HepG2 (cell line): ENCODE measurements around the gene OTOG. TPM values are rescaled to one million over a fixed set of nuclear protein-coding genes. Genes with fewer than 3 reads are reported as not detected.

ENCODE experiments used
- ATAC-seq: fragments of 200-7000 bp; cut with Tn5 transposase; 3 replicates; pipeline ENCODE4 v1.9.1; 2020; ENCODE audit warnings: mild to moderate bottlenecking, moderate library complexity
- BruUV-seq: library from RNA; stranded (reverse); fragments of 400-500 nt; replicated peaks from 2 replicates; lab custom pipeline; 2021; lab: Mats Ljungman, UMichigan
- CTCF ChIA-PET: fragments of 300-600 bp; formaldehyde crosslinking; extraction: SDS; loops from one replicate; lab custom pipeline; 2021; ENCODE audit warnings: low total read pairs, inconsistent platforms, low intra/inter-chr PET ratio; lab: Yijun Ruan, JAX
- POLR2A ChIA-PET: fragments of 350-600 bp; sonication (Branson Sonifier 250); formaldehyde crosslinking; loops from one replicate; lab custom pipeline; 2020; ENCODE audit warnings: antibody characterized with exemption, inconsistent platforms; lab: Yijun Ruan, JAX
- DNase-seq: peaks from one replicate; pipeline ENCODE4 v3.0.0-alpha.2; 2015; ENCODE audit warnings: low spot score
- FAIRE-seq: peaks from 3 replicates; lab custom pipeline; 2011; peaks lifted over from hg19 to GRCh38; lab: Jason Lieb, UNC
- H2AFZ ChIP-seq: one replicate; pipeline ENCODE4 v1.6.1; 2011; ENCODE audit warnings: low read length, inconsistent platforms
- H3K27ac ChIP-seq: fragments of 300-600 bp; 3 replicates; pipeline ENCODE4 v1.8.0; 2011; ENCODE audit warnings: mixed run types, mild to moderate bottlenecking, mixed read lengths, low read length, inconsistent platforms; ENCODE audit not compliant: insufficient read depth; ENCODE audit errors: extremely low read length
- H3K27me3 ChIP-seq, 2 experiments: fragments of 200-600 bp in 1 of 2; 2 replicates in 1 of 2; 3 replicates in 1 of 2; pipeline versions ENCODE4 v1.6.0 to v1.8.0; 2011; ENCODE audit warnings: low read length in 2 of 2, mild to moderate bottlenecking in 2 of 2, moderate library complexity in 2 of 2, inconsistent platforms in 1 of 2; ENCODE audit not compliant: insufficient read depth in 2 of 2, control insufficient read depth in 1 of 2
- H3K36me3 ChIP-seq, 2 experiments: fragments of 200-600 bp in 1 of 2; replicated peaks in 1 of 2; 2 replicates in 1 of 2; 3 replicates in 1 of 2; pipeline versions ENCODE4 v1.5.1 to v1.8.0; 2011; ENCODE audit warnings: low read length in 2 of 2, inconsistent platforms in 1 of 2; ENCODE audit not compliant: insufficient read depth in 2 of 2, control insufficient read depth in 1 of 2
- H3K4me1 ChIP-seq: 2 replicates; pipeline ENCODE4 v1.5.1; 2012; ENCODE audit warnings: low read length, inconsistent platforms; ENCODE audit not compliant: insufficient read depth
- H3K4me2 ChIP-seq: 2 replicates; pipeline ENCODE4 v1.6.0; 2011; ENCODE audit warnings: low read depth, low read length, inconsistent platforms
- H3K4me3 ChIP-seq, 3 experiments: fragments of 200-600 bp in 1 of 3; sonication (generic), shearing (Covaris generic) in 1 of 3; replicated peaks in 1 of 3; 2 replicates each; pipeline ENCODE4 v1.5.1; 2011 to 2016; ENCODE audit warnings: low read length in 3 of 3, inconsistent platforms in 2 of 3, low read depth in 2 of 3, mild to moderate bottlenecking in 2 of 3, control low read depth in 1 of 3, mixed read lengths in 1 of 3; ENCODE audit not compliant: insufficient read depth in 1 of 3
- H3K79me2 ChIP-seq: one replicate; pipeline ENCODE4 v1.6.1; 2011; ENCODE audit warnings: low read length, inconsistent platforms; ENCODE audit not compliant: insufficient read depth
- H3K9ac ChIP-seq: 2 replicates; pipeline ENCODE4 v1.6.0; 2011; ENCODE audit warnings: mild to moderate bottlenecking, low read depth, low read length, inconsistent platforms; ENCODE audit not compliant: insufficient read depth
- H3K9me3 ChIP-seq: 2 replicates; pipeline ENCODE4 v1.5.1; 2012; ENCODE audit warnings: mild to moderate bottlenecking, low read length
- H4K20me1 ChIP-seq: 2 replicates; pipeline ENCODE4 v1.6.0; 2011; ENCODE audit warnings: inconsistent platforms, mild to moderate bottlenecking, low read length, moderate library complexity; ENCODE audit not compliant: insufficient read depth
- CHCHD3 ChIP-seq: sonication (generic); formaldehyde crosslinking; IDR thresholded peaks from 2 replicates; pipeline ENCODE4 v1.8.0; 2022; ENCODE audit warnings: mild to moderate bottlenecking, missing genetic modification reagents, moderate library complexity
- SALL2 ChIP-seq: sonication (generic); formaldehyde crosslinking; IDR thresholded peaks from 2 replicates; pipeline ENCODE4 v1.8.1; 2023; ENCODE audit warnings: mild to moderate bottlenecking, missing genetic modification reagents, inconsistent platforms
- ZC3H13 ChIP-seq: sonication (generic); formaldehyde crosslinking; IDR thresholded peaks from 2 replicates; pipeline ENCODE4 v1.8.1; 2023; ENCODE audit warnings: mild to moderate bottlenecking, missing genetic modification reagents, moderate library complexity
- ZNF33B ChIP-seq: sonication (generic); formaldehyde crosslinking; IDR thresholded peaks from 2 replicates; pipeline ENCODE4 v1.5.1; 2020; ENCODE audit warnings: mild to moderate bottlenecking, missing genetic modification reagents
- ZNF496 ChIP-seq: sonication (generic); formaldehyde crosslinking; IDR thresholded peaks from 2 replicates; pipeline ENCODE4 v1.8.1; 2023; ENCODE audit warnings: mild to moderate bottlenecking, moderate library complexity, missing genetic modification reagents; ENCODE audit not compliant: insufficient replicate concordance
- ZNF510 ChIP-seq: sonication (generic); formaldehyde crosslinking; IDR thresholded peaks from 2 replicates; pipeline ENCODE4 v1.4.0; 2020; ENCODE audit warnings: low read depth, mild to moderate bottlenecking, missing genetic modification reagents
- ZNF577 ChIP-seq: sonication (generic); formaldehyde crosslinking; IDR thresholded peaks from 2 replicates; pipeline ENCODE4 v1.4.0; 2020; ENCODE audit warnings: mild to moderate bottlenecking, low read depth, missing genetic modification reagents, borderline replicate concordance
- ZNF816 ChIP-seq: sonication (generic); formaldehyde crosslinking; IDR thresholded peaks from 2 replicates; pipeline ENCODE4 v1.8.0; 2022; ENCODE audit warnings: missing genetic modification reagents, mild to moderate bottlenecking, borderline replicate concordance
- ZSCAN31 ChIP-seq: sonication (generic); formaldehyde crosslinking; IDR thresholded peaks from 2 replicates; pipeline ENCODE4 v1.5.0; 2020; ENCODE audit warnings: low read depth, mild to moderate bottlenecking, missing genetic modification reagents
- WGBS: methylation state at CpG from one replicate; pipeline ENCODE4 v1.1.6; 2017; ENCODE audit warnings: low lambda C conversion rate; 5-methylcytosine and 5-hydroxymethylcytosine counted together
- in situ Hi-C: cut with HindIII; loops from 2 replicates; pipeline ENCODE4 v1.10.0; 2017; ENCODE audit warnings: low pct_unique_long_range_greater_than_20kb; ENCODE audit not compliant: extremely low pct_ligation_motif_present
- intact Hi-C: fragments of 100-400 bp; cut with micrococcal nuclease; formaldehyde crosslinking; loops from one replicate; pipeline ENCODE4 v1.10.0; 2022; ENCODE audit not compliant: unreplicated experiment
- polyA plus RNA-seq, 8 experiments: library from polyadenylated mRNA; depleted of rRNA in 3 of 8; stranded (reverse) in 7 of 8; unstranded in 1 of 8; fragments of >200 nt; fragmentation: Illumina TruSeq in 4 of 8; extraction: Trizol in 4 of 8; gene quantifications; 2 replicates each; pipeline versions ENCODE4 v1.2.1 to v1.2.3, GENCODE V29; 2011 to 2016; ENCODE audit warnings: low read depth in 4 of 8, missing spikeins in 1 of 8, mixed read lengths in 1 of 8; ENCODE audit not compliant: insufficient read depth in 1 of 8
- total RNA-seq, 5 experiments: library from RNA; depleted of rRNA; stranded (reverse); fragments of >200 nt; fragmentation: Illumina TruSeq; extraction: Trizol; gene quantifications; 2 replicates each; pipeline ENCODE4 v1.2.3, GENCODE V29; 2016; ENCODE audit warnings: low read depth in 1 of 5
- TF ChIP-seq, protein P1 (sequence below): sonication (generic); formaldehyde crosslinking; IDR thresholded peaks from 2 replicates; pipeline ENCODE4 v1.5.1; 2020; ENCODE audit warnings: mild to moderate bottlenecking, missing genetic modification reagents, borderline replicate concordance

OTOG gene
- total and polyA plus RNA-seq, 2 of the 13 experiments (the other 11 are each of a cell fraction or from before 2014, with no cell fraction given), result not detected

DNA sequence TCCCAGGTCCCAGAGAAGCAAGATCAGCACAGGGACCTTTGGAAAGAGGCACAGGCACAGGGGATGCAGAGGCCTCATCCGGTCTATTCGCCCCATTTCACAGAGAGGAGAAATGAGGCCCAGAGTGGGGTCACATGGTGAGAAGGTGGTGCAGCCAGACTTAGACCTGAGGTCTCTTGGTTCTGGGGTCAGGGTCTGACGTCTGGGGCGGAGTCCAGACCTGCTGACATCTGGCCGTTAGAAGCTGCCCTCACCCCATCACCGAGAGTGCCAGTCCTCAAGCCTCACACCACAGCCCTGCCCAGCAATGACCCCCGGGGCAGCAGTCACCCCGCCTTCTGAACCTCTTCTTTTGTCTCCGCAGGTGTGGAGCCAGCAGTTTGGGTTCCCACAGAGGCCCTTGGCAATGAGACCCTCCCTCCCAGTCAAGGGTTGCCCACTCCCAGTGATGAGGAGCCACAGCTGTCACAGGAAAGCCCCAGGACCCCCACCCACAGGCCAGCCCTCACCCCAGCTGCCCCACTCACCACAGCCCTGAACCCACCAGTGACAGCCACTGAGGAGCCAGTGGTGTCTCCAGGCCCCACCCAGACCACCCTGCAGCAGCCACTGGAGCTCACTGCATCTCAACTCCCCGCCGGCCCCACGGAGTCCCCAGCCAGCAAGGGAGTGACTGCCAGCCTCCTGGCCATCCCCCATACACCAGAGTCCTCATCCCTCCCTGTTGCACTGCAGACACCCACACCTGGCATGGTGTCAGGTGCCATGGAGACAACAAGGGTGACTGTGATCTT, 62.4 kb downstream of the OTOG start:
- Histone ChIP-seq H3K27me3 (peaks cover 7 to 43% of the 10 kb centered on the region in 2 experiments; a peak in 4 of 5 replicates), H3K4me3 (no peak overlapping the region), H3K27ac (no peak overlapping the region), H4K20me1 (no peaks in the 10 kb centered on the region), H2AFZ (no peak overlapping the region), H3K36me3 (no peaks in the 10 kb centered on the region), H3K9me3 (no peaks in the 10 kb centered on the region), H3K4me1 (no peaks in the 10 kb centered on the region), H3K79me2 (no peaks in the 10 kb centered on the region), H3K9ac (no peak overlapping the region), H3K4me2 (no peak overlapping the region)
- DNase-seq (no peak), ATAC-seq (no peak), FAIRE-seq (no peak)
- no TSS peak for BruUV-seq
- TF ChIP-seq ZC3H13 (CRISPR knock-in tag) (no peak), SALL2 (CRISPR knock-in tag) (no peak), ZSCAN31 (CRISPR knock-in tag) (no peak), ZNF816 (no peak), ZNF510 (CRISPR knock-in tag) (no peak), ZNF496 (CRISPR knock-in tag) (no peak), ZNF577 (CRISPR knock-in tag) (no peak), ZNF33B (CRISPR knock-in tag) (no peak), CHCHD3 (CRISPR knock-in tag) (no peak)
- TF ChIP-seq, protein P1, sequence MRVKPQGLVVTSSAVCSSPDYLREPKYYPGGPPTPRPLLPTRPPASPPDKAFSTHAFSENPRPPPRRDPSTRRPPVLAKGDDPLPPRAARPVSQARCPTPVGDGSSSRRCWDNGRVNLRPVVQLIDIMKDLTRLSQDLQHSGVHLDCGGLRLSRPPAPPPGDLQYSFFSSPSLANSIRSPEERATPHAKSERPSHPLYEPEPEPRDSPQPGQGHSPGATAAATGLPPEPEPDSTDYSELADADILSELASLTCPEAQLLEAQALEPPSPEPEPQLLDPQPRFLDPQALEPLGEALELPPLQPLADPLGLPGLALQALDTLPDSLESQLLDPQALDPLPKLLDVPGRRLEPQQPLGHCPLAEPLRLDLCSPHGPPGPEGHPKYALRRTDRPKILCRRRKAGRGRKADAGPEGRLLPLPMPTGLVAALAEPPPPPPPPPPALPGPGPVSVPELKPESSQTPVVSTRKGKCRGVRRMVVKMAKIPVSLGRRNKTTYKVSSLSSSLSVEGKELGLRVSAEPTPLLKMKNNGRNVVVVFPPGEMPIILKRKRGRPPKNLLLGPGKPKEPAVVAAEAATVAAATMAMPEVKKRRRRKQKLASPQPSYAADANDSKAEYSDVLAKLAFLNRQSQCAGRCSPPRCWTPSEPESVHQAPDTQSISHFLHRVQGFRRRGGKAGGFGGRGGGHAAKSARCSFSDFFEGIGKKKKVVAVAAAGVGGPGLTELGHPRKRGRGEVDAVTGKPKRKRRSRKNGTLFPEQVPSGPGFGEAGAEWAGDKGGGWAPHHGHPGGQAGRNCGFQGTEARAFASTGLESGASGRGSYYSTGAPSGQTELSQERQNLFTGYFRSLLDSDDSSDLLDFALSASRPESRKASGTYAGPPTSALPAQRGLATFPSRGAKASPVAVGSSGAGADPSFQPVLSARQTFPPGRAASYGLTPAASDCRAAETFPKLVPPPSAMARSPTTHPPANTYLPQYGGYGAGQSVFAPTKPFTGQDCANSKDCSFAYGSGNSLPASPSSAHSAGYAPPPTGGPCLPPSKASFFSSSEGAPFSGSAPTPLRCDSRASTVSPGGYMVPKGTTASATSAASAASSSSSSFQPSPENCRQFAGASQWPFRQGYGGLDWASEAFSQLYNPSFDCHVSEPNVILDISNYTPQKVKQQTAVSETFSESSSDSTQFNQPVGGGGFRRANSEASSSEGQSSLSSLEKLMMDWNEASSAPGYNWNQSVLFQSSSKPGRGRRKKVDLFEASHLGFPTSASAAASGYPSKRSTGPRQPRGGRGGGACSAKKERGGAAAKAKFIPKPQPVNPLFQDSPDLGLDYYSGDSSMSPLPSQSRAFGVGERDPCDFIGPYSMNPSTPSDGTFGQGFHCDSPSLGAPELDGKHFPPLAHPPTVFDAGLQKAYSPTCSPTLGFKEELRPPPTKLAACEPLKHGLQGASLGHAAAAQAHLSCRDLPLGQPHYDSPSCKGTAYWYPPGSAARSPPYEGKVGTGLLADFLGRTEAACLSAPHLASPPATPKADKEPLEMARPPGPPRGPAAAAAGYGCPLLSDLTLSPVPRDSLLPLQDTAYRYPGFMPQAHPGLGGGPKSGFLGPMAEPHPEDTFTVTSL (CRISPR knock-in tag), result no peak
- ChIA-PET CTCF (no interaction called here), POLR2A (no interaction called here)
- intact Hi-C loops, result no loop called here
- WGBS, result 43% methylated on average over 5 of the region's 12 CpGs
- in situ Hi-C loops, result loop anchor here (10.0 kb wide), 1 partner anchor 365 kb away; no protein-coding TSS in a partner anchor
